NCI-H748 (cell line): ENCODE measurements around the gene MAP2K5.

Experiments used
- DNase-seq: peaks from one replicate; lab custom pipeline; 2025; ENCODE audit not compliant: unreplicated experiment; lab: John Stamatoyannopoulos, UW

The MAP2K5 gene

DNA sequence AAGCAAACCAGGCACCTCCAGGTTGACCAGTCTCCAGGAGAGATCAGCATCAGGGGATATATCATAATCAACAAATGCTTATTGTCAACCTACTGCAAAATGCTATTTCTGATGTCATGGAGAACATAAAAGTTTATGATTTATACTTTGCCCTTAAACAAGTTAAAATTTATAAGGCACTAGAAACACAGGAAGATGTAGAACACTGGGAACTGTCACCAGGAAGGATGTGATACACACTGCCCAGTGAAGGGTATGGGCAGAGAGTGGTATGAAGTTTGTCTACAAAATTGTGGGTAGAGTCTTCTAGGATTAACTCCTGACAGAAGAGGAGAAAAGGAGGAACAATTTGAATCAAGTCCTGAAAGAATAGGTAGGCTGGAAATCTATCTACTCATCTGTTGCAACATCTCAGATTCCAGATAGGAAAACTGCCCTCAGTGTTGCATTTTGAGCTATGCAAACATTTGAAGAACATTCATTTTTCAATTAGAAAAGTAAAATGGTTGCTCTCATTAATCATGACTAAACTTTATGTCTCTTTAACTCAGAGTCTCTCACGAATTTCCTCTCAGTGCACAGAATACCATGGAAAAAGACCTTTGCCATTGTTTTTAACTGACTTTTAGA is 176.9 kb downstream of the MAP2K5 start:
- no peak for DNase-seq

DNA sequence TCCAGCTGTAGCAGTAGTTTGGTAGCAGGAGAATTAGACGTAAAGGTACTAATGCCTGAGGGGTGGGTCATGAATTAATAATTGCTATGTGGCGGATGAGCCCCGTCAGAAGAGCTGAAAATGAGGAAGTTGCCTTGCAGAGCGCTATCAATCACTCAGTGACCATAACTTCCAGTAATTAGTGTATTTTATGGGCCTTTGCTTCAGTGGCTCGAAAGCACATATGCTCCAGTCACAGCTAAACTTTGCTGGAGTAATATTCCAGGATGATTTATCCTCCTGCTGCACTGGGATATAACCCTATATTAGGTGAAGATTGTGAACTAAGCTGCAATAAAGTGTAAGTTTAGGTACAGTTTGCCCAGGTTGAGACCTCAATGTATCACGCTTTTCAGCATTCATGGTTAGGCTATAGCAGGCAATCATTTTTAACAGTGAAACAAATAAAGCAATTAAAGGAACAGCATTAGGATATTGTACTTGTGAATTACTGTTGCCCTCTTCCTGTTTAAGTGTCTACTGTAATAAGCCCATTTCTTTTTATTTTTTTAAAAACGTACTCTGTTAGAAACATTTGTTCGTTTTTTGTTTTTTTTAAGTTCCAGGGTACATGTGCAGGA is 178.2 kb downstream of the MAP2K5 start:
- peak; percentile 54 for DNase-seq

DNA sequence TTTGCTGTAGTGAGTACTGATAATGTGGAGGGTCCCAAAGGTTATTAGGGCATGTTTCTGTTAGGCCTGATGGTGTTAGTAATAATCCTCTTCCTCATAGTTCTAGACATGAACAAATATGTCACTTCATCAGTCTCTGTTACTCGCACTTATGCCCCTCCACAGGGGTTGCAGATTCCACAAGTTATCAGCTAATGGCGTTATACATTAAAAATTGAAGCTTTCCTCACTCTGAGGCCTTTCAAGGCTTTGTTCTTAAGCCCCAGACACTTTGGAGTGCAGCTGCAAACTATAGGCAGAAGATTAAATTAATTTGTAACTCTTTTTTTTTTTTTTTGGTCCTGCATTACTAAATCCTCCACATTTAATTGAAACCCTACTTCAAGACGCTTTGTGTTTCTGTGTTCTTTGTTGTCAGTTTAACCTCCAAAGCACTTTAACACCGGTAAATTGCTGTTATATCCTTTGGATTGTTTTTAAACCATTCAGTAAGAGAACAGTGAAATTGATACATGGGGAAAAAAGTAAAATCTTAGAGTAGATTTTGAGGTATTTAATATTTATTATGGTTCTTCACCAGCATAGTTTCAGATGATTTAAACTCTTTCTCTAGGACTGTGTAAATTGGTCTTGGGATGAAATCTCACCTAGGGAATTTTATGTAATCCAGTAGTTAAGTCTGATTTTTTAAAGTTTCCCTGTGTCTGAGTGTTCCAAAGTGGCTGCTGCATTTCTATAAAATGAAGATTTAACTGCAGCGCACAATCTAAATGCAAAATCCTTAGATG is 179.7 kb downstream of the MAP2K5 start:
- DNase-seq: no peak

DNA sequence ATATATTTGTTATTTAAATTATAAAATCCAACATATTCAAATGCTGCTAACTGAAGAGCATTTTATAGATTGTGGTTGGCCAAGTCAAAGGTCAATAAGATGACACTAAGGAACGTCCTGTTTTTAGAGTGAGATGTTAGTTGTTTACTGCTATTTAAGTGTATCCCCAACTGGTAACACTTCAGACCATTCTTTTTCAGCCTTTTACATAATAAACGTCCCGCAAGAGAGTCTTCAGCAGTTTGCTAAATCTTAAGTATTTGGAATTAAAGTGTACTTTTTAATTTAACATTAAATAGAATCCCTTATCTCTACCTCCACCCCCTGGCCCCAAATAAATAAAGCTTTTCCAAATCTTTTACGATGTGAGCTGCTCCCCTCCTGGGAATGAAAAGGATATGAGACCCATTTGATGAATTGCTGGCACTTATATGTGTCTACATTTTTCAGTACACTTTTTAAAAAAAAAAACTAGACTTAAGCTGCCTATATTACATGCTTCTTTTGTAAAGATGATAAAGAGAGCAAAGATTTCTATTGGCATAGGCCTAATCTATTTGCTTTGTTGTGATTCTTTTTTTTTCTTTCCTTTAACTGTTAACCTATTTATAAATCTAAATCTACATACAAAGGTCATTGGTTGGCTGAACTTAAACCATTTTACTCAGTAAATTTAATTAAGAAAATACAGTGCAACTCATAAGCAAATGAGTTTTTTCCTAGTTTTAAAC is 181.0 kb downstream of the MAP2K5 start:
- no peak for DNase-seq

DNA sequence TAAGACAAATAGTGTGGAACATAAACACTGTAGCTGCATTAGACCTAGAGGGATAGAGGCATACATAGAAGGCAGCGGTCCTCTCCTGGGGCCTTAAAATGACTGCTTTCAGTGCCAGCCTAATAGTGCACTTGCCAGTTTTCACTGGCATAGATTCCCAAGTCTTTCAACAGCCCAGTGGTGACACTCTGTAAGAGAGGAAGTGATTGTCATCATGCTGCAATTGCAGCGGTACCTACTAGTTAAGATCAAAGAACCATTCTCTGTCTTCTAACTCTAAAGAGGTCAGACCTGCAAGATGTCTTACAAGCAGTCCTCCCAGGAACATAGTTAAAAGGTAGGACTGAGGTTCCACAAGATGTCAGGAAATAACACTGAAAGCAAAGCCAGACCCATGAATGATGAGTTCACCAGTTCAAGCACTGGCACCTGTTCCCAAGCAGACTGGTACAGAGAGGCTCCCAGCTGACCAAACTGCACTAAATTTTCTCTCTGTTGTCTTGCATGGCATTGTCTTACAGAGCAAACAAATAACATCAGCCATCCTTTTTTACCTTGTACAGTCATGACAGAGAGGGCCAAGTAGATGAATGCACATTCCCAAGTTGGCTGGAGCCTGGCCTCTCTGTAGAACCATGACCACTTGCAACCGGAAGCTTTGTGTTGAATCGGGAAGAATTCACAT is 182.3 kb downstream of the MAP2K5 start:
- peak; percentile 11 for DNase-seq

DNA sequence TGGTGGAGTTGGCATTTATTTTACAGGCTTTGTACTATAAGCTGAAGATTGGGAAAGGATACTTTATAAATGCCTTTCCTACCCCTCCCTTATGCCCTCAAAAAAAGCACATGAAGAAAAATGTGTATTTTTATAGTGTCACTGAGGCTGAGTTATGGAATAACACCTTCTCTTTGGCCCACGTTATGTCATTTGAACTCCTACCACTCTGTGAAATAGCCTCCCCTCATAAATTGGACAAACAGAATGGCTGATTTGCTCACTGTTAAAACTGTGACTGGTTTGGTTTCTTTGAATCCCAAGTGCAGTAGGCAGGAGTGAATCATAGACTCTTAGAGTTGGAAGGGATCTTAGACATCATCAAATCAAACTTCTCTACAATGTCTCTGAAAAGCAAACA is 187.6 kb downstream of the MAP2K5 start:
- no peak for DNase-seq

DNA sequence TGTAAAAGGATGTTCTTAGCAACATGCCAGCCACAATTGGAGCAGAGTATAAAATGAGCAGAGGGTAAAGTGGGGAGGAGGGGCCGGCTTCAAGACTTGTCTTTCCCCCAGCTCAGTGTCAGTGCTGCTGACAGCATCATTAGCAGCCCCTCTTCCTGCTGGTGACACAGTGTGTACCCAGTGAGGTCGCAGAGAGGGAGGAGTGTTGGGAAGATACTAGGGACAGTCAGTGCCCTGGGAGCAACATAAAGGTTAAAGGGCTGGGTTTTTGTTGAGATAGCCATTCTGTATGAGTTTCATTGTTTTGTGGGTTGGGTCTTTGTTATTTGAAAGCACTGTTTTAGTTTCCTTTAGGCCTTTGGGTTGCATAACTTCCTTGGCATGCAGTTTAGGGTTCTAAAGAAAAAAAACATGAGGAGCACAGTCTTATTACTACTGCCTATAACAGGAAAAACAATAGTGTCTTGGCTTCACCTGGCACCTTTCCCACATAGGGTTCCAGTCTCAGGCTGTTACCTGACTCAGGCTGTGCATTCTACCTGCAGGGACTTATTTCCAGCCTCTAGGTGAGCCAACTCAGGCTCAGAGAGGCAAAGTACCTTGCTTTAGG is 188.7 kb downstream of the MAP2K5 start:
- no peak for DNase-seq

DNA sequence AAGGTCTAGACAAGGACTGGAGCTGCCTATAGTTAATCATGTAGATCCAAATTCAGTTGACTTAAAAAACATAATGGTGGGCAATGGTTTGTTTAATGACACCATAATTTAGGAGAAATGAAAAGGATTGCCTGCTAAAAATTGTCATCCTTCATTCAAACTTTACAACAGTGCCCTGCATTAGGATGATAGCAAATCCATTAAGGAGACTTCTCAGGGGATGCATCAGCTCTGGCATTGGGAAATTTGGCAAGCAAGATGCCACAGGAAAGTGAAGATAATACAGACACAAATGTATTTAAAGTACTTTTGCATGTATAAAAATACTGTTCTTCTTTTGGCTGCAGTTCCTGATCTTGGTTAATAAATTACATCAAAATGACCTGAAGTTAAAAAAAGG is 189.7 kb downstream of the MAP2K5 start:
- DNase-seq: no peak

DNA sequence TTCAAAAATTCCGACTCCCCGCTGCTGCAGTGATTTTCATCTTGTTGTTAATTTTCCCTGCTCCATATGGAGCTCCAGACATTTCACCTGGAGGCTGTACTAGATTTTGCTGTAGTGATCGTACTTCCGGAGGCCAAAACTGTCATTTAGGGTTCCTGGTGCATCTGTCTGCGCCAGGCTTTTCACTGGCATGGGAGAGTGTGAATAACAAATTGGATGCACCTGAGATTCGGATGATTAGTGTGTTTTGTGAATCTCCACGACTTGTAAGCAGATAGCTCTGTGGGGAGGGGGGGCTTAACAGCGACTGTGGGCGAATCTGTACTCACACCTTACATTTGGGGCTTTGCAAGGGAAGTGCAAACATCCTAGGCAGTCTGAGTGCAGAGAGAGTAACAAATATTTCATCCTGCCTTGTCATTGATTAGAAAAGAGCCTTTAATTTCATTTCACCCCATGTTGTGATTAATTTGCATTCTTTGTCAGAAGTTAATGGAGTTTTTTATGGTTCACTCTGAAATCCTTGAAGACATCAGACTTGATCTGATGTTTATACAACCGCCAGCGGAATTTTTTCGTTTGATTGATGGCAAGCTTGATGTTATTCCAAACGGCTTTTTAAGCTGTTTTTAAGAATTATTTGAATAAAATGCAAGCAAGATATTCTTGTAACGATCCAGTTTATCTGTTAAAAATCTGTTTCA is 190.3 kb downstream of the MAP2K5 start:
- DNase-seq: no peak

DNA sequence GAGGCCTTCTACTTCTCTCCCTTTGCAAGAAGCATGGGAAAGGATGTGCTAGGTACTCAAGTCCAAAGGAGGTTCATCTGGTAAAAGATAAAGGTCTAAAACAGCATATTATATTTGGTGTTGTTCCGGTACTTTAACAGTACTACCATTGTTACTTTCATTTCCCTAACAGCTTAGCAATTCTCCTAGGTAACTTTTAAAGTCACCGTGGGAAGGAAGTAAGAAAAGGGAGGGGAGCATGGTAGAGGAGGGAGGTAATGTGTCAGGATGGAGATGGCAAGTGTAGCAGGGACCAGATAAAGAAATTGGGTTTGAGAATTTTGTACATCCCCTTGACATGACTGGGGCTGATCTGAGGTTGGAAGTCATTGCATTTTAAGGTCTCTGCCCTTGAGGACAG is 193.4 kb downstream of the MAP2K5 start:
- DNase-seq: no peak

DNA sequence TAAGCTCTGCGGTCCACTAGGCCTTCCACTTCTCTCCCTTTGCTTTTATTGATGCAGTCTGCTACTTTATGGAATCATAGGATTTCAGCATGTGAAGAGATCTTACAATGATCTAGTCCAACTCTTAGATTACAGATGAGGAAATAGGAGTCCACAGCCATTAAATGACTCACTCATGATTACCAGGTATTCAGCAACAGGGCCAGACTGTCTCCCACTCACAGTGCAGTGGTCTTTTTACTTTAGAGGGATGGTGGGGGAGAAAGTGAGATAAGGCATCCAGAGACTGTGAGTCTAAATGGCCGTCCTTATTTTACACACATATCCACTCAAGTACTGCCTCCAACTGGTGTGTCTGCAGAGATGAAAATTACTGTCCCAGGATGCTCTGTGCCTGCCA is 194.3 kb downstream of the MAP2K5 start:
- DNase-seq: no peak

DNA sequence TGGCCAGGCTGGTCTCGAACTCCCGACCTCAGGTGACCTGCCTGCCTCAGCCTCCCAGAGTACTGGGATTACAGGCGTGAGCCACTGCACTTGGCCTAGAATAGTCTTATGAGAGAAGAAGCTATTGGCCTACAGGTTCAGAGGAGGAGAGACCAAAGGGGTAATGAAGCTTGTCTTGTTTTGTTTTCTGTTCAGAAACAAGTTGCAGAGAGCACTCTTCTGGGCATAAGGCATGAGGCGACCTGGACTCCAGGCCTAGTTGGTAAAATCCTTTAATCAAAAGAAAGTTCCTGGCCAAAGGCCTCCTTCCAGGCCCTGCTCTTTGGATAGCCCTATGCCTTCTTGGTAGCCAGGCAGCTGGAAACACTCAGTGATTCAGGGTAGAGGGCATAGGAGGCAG is 195.6 kb downstream of the MAP2K5 start:
- DNase-seq: no peak

DNA sequence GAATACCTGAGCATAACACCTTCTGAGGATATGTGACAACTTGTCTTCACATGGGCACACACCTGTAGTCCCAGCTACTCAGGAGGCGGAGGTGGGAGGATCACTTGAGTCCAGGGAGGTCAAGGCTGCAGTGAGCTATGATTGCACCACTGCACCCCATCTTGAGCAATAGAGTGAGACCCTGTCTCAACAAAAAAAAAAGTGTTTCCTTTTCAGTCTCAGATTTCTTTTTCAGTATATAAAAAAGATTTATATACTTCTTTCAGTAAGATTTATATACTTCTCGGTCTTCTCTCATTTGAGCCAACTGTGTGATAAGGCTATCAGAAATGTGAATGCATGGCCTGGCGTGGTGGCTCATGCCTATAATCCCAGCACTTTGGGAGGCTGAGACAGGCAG is 197.9 kb downstream of the MAP2K5 start:
- DNase-seq: no peak

DNA sequence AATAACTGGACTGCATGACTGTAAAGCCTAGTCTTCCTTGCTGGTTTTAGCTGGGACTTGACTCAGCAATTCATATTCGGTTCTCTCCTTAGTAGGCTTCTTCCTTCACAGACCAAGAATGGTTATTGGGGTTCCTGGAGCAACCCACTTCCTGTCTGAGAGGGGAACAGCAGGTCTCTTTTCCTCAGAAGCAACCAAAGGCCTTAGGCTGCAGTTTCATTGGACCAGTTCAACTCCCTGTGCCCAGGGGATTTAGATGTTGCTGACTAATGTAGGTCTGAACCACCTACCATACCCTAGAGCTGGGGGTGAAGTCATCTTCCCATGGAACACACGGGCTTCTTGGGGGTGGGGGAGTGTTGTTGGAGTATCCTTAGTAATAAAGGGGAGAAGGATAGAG is 198.8 kb downstream of the MAP2K5 start:
- DNase-seq: no peak

DNA sequence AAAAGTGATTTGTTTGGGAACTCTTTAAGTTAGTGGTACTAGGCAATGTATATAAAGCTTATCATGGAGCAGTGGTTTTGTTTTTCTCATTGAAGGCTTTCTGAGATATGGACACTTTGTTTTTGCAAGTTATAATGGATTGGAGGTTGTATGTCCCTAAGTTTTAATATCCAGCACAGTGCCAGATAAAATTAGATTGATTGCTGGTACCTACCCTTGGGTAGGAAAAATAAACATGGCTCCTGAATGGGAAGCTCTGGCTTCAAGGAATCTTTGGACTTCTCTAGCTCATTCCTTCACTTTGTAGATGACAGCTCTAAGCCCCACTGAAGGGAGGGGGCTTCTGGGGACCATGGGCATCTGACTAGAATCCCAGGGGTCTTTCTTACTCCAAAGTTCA is 201.1 kb downstream of the MAP2K5 start:
- DNase-seq: no peak

DNA sequence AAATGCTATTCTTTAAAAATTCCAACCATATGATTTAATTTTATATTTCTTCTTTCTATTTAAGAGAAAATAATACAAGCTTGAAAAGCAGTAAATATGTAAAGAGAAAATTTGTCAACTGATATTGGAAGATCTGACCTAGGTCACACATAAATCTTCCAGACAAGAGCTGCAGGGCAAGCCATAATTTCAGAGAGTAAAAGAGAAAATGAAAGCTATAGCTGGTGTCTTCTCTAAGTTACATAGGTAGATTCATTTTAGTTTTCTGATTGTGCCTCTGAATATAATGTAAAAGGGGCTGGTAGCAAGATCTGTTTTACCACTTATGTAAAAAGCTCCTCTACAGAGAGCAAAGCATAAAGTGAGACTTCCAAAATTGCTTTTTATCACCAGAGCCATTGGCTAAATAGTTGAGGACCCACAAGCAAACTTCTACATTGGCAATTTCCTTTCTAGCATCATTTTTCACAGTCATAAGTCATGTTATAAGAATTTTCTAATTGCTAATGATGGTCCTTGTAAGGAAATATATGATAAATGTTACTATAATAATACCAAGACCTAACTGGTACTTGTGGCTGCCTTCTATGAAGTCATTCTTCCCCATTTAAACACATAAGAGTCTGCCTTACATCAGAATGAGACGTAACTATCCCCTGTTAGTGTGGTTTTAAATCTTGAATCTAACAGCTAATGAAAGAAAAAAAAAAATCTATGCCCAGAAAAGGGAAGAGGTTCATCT is 202.0 kb downstream of the MAP2K5 start:
- DNase-seq: no peak

DNA sequence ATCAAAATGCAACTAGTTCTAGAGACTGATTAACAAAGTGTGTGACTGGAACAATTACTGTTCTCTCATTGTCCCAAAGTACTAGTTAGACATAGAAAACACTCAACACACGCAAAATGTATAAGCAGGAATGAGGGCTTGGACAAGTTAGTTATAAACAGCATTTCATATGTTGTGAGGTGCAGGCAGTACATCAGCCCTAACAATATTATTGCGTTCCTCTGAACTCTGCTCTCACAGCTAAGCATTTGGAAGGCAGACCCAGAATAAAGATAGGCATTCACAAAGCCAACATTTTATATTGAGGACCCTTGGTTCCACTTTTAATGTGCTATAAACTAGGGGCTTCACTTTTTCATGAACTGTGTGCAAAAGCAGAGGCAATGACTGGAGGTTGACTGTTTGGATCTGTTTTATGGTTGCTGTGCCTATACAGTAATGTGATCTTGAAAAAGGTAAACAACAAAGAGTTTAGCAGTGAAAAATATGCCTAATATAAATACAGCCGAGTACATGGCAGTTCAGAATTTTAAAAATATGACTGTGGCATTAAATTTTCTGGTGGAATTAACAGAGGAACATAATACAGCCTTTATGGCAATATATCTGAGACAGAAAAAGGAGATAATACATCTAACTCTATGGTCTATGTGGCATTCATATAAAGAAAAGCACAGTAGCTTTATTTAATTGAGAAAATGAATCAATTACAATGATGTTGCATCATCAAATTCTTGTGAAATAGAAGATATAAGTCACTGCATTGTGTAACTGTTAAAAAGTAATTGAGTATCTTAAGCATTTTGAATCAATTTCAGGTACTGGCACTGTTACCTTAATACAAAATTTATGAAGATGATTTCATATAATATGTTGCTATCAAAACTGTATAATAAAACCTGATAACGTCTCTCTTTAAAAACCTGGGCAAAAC is 202.8 kb downstream of the MAP2K5 start:
- no peak for DNase-seq

DNA sequence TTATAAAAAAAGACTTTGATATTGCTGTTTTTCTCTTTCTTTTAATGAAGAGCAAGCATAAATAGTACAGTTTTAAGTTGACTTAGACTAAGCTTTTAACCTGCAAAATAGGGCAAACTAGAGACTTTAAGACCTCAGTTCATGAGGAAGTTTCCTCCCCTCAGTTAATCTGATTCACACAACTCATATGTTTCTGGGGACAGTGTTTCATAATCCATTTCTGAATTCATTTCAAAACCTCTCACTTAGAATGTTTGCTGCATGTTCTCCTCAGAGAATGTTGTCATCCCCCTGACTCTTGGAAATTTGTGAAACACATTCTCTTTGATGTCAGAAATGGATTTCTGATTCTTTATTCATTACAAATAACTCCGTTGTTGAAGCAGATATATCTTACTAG is 203.5 kb downstream of the MAP2K5 start:
- no peak for DNase-seq
